Stimulated activated naive CD4-positive, alpha-beta T cell (primary cell): ENCODE data around the gene IFRD2.
"Not testable (repeated sequence)": the region's sequence is repeated elsewhere in the genome, so short reads cannot be mapped to it uniquely, and the experiment has no call there.

Experiments
- DNase-seq, 6 experiments: peaks; one replicate each; lab custom pipeline; 2025; lab: John Stamatoyannopoulos, UW

The IFRD2 gene

DNA sequence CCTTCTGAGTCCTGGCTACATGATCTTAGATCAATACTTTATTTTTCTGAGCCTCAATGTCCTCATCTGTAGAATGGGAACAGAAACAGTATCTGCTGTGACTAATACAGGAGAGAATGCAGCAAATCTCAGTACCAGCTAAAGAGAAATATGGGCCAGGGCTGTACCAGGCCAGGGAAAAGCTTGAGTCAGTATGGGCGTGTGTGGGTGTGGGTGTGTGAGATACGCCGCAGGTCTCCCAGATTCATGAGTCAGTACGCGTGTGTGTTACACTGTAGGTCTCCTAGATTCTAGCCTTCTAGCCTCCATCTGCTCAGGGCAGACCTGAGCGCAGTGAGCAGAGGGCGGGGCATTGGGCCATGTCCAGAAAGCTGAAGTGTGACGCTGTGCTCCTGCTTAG is 41.0 kb downstream of the IFRD2 start:
- DNase-seq, result no peak

DNA sequence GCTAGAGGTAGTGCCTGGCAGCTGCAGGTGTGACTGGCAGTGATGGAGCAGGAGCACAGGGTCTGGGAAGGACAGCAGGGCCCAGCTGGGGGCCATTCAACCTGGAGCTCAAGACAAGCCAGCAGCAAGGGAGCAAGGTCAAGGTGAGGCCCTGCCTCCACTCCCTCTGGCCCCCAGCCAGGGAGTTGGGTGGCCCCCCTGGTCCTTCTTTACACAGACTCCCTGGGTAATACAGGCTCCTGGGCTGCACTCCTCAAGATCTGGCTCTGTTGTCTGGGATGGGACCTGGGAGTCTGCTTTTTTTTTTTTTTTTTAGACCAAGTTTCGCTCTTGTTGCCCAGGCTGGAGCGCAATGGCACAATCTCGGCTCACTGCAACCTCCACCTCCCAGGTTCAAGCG is 41.7 kb downstream of the IFRD2 start:
- DNase-seq, result no peak

DNA sequence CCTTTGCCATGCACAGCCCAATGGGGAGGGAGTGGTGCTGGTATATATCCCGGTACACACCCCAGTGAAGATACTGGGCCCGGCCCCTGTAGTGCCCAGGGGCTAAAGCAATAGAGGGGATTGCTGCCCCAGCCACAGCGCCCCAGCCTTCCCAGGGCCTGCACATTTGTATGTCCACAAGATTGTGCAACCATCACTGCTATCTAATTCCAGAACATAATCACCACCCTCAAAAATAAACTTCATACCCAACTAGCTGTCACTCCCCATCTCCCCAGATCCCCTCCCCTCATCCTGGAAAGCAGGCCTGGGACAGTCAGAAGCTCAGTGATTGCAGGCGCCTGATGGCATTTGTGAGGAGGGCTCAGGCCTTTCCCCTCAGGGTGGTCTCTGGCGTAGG is 42.8 kb downstream of the IFRD2 start:
- DNase-seq, result no peak

GRCh38 chr3:50248387-50248786 is 43.8 kb downstream of the IFRD2 start:
- DNase-seq, result no peak

DNA sequence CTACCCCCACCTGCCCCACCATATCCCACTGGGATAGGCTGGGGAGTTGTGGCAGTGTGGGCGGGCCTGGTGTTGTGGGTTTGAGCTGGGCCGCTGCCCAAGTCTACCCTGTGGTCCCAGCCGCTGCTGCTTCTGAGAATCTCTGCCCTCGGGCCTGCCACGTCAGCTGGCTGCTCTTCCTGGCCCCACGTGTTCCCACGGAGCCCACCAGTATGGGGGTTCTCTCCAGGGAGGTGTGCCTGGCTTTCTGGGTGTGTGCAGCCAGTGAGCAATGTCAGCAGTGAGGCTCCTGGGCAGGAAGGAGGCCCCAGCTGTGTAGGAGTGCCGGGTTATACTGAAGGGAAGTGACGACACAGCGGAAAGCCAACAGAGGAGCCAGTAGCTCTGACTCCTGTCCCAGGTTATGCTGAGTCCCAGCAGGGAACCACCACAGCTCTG is 45.7 kb downstream of the IFRD2 start:
- DNase-seq, result peak; percentile 70 to 90 (median 78)

- peak; percentile 86 to 97 (median 94) for DNase-seq
These were observed 46.3 kb downstream of the IFRD2 start for GRCh38 chr3:50245831-50246516.

DNA sequence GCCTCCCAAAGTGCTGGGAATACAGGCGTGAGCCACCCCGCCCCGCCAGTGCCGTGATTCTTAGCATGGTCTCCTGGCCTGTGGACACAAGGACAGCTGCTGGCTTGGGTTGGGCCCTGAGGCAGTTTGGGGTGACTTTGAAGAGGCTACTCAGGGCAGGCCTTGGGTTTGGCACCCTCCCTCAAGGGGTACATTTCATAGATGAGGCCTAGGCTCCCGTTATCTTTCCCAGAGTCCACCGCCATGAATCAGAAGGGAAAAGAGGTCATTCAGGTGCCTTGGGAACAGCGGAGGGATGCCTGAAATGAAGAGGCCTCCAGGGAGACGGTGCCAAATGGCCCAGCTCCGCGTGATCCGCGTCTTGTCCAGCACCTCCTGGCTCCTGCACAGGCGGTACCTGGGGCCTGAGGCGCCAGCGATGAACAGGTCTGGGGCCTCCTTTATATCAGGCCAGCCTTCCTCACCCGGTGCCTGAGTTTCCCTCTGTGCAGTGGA is 46.9 kb downstream of the IFRD2 start:
- DNase-seq, result no peak

GRCh38 chr3:50244813-50245212 is 47.4 kb downstream of the IFRD2 start:
- not testable (repeated sequence) for DNase-seq

DNA sequence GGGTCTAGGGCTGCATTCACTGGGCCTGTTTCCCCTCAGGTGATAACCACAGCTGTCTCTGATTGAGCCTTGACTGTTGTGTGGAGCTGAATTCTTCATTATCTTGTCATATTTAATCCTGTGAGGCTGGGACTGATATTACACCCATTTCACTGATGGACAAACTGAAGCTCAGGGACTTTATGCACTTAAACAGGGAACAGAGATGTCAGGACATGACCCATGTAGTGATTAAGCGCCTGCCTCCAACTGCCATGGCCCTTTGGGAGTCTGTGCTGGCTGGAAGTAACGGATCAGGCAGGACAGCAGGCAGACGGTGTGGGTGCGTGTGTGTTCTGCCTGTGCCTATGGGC is 48.7 kb downstream of the IFRD2 start:
- no peak for DNase-seq

- no peak for DNase-seq
These were observed 49.2 kb downstream of the IFRD2 start for GRCh38 chr3:50242851-50243542.

- DNase-seq, result no peak
These were observed 49.9 kb downstream of the IFRD2 start for GRCh38 chr3:50242381-50242770.

DNA sequence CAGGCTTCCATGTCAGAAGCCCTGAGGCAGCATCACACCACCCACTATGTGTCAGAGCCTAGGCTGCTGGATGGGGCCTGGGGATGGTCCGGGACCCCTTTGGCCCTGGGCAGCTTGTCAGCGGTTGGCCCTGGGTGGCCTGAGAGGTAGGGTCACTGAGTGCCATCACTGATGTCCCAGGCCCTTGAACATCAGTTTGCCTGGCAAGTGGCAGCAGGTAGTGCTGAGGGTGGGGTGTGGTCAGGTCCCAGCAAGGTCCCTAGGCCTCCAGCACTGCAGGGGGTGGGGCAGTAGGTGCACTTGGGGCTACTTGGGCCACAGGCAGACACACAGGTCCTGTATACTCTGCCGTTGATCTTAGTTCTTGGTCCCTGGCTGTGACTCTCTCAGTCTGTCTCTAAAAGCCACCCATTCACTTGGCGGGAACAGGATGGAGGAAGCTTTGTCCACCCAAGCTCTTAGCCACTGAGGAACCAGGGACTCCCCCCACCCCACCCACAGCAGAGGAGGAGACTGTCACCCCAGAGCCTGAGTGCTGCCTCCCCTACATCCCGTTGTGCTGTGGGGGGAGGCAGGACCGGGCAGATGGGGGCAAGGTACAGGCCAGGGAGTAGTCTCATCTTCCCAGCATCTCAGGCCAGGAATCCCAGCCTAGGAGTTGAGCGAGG is 50.4 kb downstream of the IFRD2 start:
- no peak for DNase-seq

DNA sequence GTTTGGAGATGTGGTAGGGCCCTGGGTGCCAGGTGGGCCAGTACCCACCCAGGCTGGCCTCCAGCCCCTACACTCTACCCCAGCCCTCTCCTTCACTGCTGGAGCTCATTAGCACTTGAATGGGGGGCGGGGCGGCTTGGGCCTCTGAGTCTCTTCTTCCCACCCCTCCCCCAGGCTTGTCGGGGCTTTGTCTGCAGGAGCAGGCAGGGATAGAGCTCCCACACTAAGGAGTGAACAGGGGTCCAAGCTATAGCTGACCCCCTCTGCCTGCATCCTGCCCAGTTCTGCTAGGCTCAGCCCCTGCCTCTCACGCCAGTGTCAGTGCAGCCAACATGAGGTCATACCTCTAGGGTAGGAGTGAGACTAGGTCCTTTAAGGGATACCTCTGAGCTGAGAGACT is 51.1 kb downstream of the IFRD2 start:
- no peak for DNase-seq

- DNase-seq, result no peak
These were observed 52.6 kb downstream of the IFRD2 start for GRCh38 chr3:50239649-50240048.

GRCh38 chr3:50238549-50239026 is 53.6 kb downstream of the IFRD2 start:
- DNase-seq, result no peak

GRCh38 chr3:50237754-50238548 is 54.3 kb downstream of the IFRD2 start:
- DNase-seq, result peak; percentile 74 to 84 (median 82)
